Mesothelial cell of epicardium (in vitro differentiated cells): ENCODE measurements around the gene TRAF4. TPM values are rescaled to one million over a fixed set of nuclear protein-coding genes. Genes with fewer than 3 reads are reported as not detected.
A peak's percentile ranks its signal among the peaks of the same experiment; 100 is the strongest.
"Not testable (repeated sequence)": the region's sequence is repeated elsewhere in the genome, so short reads cannot be mapped to it uniquely, and the experiment has no call there.

Experiments used
- DNase-seq, 2 experiments: peaks; one replicate each; pipeline ENCODE4 v3.0.0; 2021; ENCODE audit warnings: low spot score in 2 of 2; ENCODE audit not compliant: unreplicated experiment in 2 of 2
- H3K27ac Mint-ChIP-seq: 2 replicates; pipeline ENCODE4 v1.8.0; 2021; ENCODE audit warnings: mixed read lengths
- H3K27me3 Mint-ChIP-seq: 2 replicates; pipeline ENCODE4 v1.8.0; 2021; ENCODE audit warnings: low read depth, mixed read lengths
- H3K36me3 Mint-ChIP-seq: 2 replicates; pipeline ENCODE4 v1.8.0; 2021; ENCODE audit warnings: mixed read lengths
- H3K4me1 Mint-ChIP-seq: 2 replicates; pipeline ENCODE4 v1.8.0; 2021; ENCODE audit warnings: mixed read lengths
- H3K4me3 Mint-ChIP-seq: 2 replicates; pipeline ENCODE4 v1.8.0; 2021; ENCODE audit warnings: mild to moderate bottlenecking, moderate library complexity, mixed read lengths
- H3K9me3 Mint-ChIP-seq: 2 replicates; pipeline ENCODE4 v1.8.0; 2021; ENCODE audit warnings: mixed read lengths
- CTCF ChIP-seq: fragments of 200-600 bp; sonication (generic); IDR thresholded peaks from one replicate; pipeline ENCODE4 v1.5.0; 2021; ENCODE audit warnings: antibody characterized with exemption; ENCODE audit not compliant: unreplicated experiment
- total RNA-seq: library from RNA; stranded (reverse); gene quantifications from 3 replicates; pipeline ENCODE4 v1.2.1, GENCODE V29; 2021

The TRAF4 gene
- total RNA-seq, 1 donor from 2014 or later, result 252 TPM

GRCh38 chr17:28763804-28764266, 20.0 kb downstream of the TRAF4 start:
- H3K4me3 Mint-ChIP-seq, result no peak overlapping the region
- H3K27ac Mint-ChIP-seq, result peak overlapping the region; percentile 78
- DNase-seq, result peak in 1 of 2 experiments; percentile 76
- H3K4me1 Mint-ChIP-seq, result peaks cover 1% of the 10 kb centered on the region
- H3K36me3 Mint-ChIP-seq, result peaks cover 9% of the 10 kb centered on the region
- H3K27me3 Mint-ChIP-seq, result no peaks in the 10 kb centered on the region
- H3K9me3 Mint-ChIP-seq, result no peaks in the 10 kb centered on the region
- peak; percentile 99 for TF ChIP-seq CTCF

GRCh38 chr17:28765038-28765437, 21.2 kb downstream of the TRAF4 start:
- H3K4me1 Mint-ChIP-seq, result peaks cover 1% of the 10 kb centered on the region
- DNase-seq, result no peak
- H3K4me3 Mint-ChIP-seq, result no peak overlapping the region
- H3K27ac Mint-ChIP-seq, result no peak overlapping the region
- H3K36me3 Mint-ChIP-seq, result peaks cover 9% of the 10 kb centered on the region
- H3K27me3 Mint-ChIP-seq, result no peaks in the 10 kb centered on the region
- no peak for TF ChIP-seq CTCF
- no peaks in the 10 kb centered on the region for H3K9me3 Mint-ChIP-seq

GRCh38 chr17:28773736-28774135, 29.9 kb downstream of the TRAF4 start:
- peak overlapping the region; percentile 83 for H3K27ac Mint-ChIP-seq

GRCh38 chr17:28774206-28774605, 30.4 kb downstream of the TRAF4 start:
- H3K27me3 Mint-ChIP-seq, result no peaks in the 10 kb centered on the region
- H3K4me1 Mint-ChIP-seq, result peaks cover 4% of the 10 kb centered on the region
- H3K9me3 Mint-ChIP-seq, result peaks cover 4% of the 10 kb centered on the region
- peaks cover 7% of the 10 kb centered on the region for H3K36me3 Mint-ChIP-seq
- DNase-seq, result no peak
- H3K27ac Mint-ChIP-seq, result peak overlapping the region; percentile 83
- H3K4me3 Mint-ChIP-seq, result no peak overlapping the region
- no peak for TF ChIP-seq CTCF

More at GRCh38 chr17:28773736-28774135, 29.9 kb downstream of the TRAF4 start:
- no peak overlapping the region for H3K4me3 Mint-ChIP-seq
- peaks cover 3% of the 10 kb centered on the region for H3K36me3 Mint-ChIP-seq
- no peaks in the 10 kb centered on the region for H3K9me3 Mint-ChIP-seq
- DNase-seq, result no peak
- no peaks in the 10 kb centered on the region for H3K27me3 Mint-ChIP-seq
- no peak for TF ChIP-seq CTCF
- peaks cover 4% of the 10 kb centered on the region for H3K4me1 Mint-ChIP-seq

GRCh38 chr17:28777178-28777577, 33.4 kb downstream of the TRAF4 start:
- TF ChIP-seq CTCF, result no peak
- peaks cover 4% of the 10 kb centered on the region for H3K9me3 Mint-ChIP-seq
- H3K4me1 Mint-ChIP-seq, result peaks cover 4% of the 10 kb centered on the region
- H3K27ac Mint-ChIP-seq, result peak overlapping the region; percentile 50
- DNase-seq, result no peak
- no peak overlapping the region for H3K4me3 Mint-ChIP-seq
- peaks cover 15% of the 10 kb centered on the region for H3K36me3 Mint-ChIP-seq
- H3K27me3 Mint-ChIP-seq, result no peaks in the 10 kb centered on the region

- DNase-seq, H3K27ac Mint-ChIP-seq, H3K4me1 Mint-ChIP-seq, H3K4me3 Mint-ChIP-seq, H3K27me3 Mint-ChIP-seq, H3K9me3 Mint-ChIP-seq: not testable (repeated sequence)
- peaks cover 15% of the 10 kb centered on the region for H3K36me3 Mint-ChIP-seq
These were observed 35.8 kb downstream of the TRAF4 start for GRCh38 chr17:28779601-28780000.
